ENCODE data around the gene PRR23E.

Gene PRR23E

GRCh38 chr3:127221446-127222035 is 28.6 kb downstream of the PRR23E start:
- no peaks in the 10 kb centered on the region for H3K27me3 ChIP-seq (ENCODE audit: insufficient read depth, low read length)

GRCh38 chr3:127222163-127222562 is 29.2 kb downstream of the PRR23E start:
- Histone ChIP-seq H3K4me1 (ENCODE audit: insufficient read depth, low read length) (no peaks in the 10 kb centered on the region), H3K4me3 (ENCODE audit: low read length) (no peak overlapping the region), H3K27me3 (ENCODE audit: insufficient read depth, low read length) (no peaks in the 10 kb centered on the region), H2AFZ (ENCODE audit: low read depth, low read length) (no peak overlapping the region), H3K9me3 (ENCODE audit: low read length) (no peaks in the 10 kb centered on the region), H3K36me3 (ENCODE audit: insufficient read depth, low read length) (no peaks in the 10 kb centered on the region)

More at GRCh38 chr3:127221446-127222035, 28.6 kb downstream of the PRR23E start:
- no peaks in the 10 kb centered on the region for H3K36me3 ChIP-seq (ENCODE audit: insufficient read depth, low read length)
- no peaks in the 10 kb centered on the region for H3K9me3 ChIP-seq (ENCODE audit: low read length)
- no peaks in the 10 kb centered on the region for H3K4me1 ChIP-seq (ENCODE audit: insufficient read depth, low read length)
- H3K4me3 ChIP-seq (ENCODE audit: low read length), result no peak overlapping the region
- no peak overlapping the region for H2AFZ ChIP-seq (ENCODE audit: low read depth, low read length)

- Histone ChIP-seq H3K27me3 (ENCODE audit: insufficient read depth, low read length) (no peaks in the 10 kb centered on the region), H3K36me3 (ENCODE audit: insufficient read depth, low read length) (no peaks in the 10 kb centered on the region), H3K9me3 (ENCODE audit: low read length) (no peaks in the 10 kb centered on the region), H3K4me3 (ENCODE audit: low read length) (no peak overlapping the region), H3K4me1 (ENCODE audit: insufficient read depth, low read length) (no peaks in the 10 kb centered on the region), H2AFZ (ENCODE audit: low read depth, low read length) (no peak overlapping the region)
Measured at GRCh38 chr3:127222664-127223063, 29.7 kb downstream of the PRR23E start.

GRCh38 chr3:127224118-127224517 is 31.2 kb downstream of the PRR23E start:
- Histone ChIP-seq H3K4me3 (ENCODE audit: low read length) (no peak overlapping the region), H3K4me1 (ENCODE audit: insufficient read depth, low read length) (no peaks in the 10 kb centered on the region), H3K36me3 (ENCODE audit: insufficient read depth, low read length) (no peaks in the 10 kb centered on the region), H3K27me3 (ENCODE audit: insufficient read depth, low read length) (no peaks in the 10 kb centered on the region), H2AFZ (ENCODE audit: low read depth, low read length) (no peak overlapping the region), H3K9me3 (ENCODE audit: low read length) (no peaks in the 10 kb centered on the region)

GRCh38 chr3:127226457-127226856 is 33.5 kb downstream of the PRR23E start:
- Histone ChIP-seq H3K4me1 (ENCODE audit: insufficient read depth, low read length) (no peaks in the 10 kb centered on the region), H3K27me3 (ENCODE audit: insufficient read depth, low read length) (no peaks in the 10 kb centered on the region), H2AFZ (ENCODE audit: low read depth, low read length) (no peak overlapping the region), H3K9me3 (ENCODE audit: low read length) (no peaks in the 10 kb centered on the region), H3K36me3 (ENCODE audit: insufficient read depth, low read length) (no peaks in the 10 kb centered on the region), H3K4me3 (ENCODE audit: low read length) (no peak overlapping the region)

- Histone ChIP-seq H3K4me3 (ENCODE audit: low read length) (no peak overlapping the region), H3K9me3 (ENCODE audit: low read length) (no peaks in the 10 kb centered on the region), H3K4me1 (ENCODE audit: insufficient read depth, low read length) (no peaks in the 10 kb centered on the region), H2AFZ (ENCODE audit: low read depth, low read length) (no peak overlapping the region), H3K27me3 (ENCODE audit: insufficient read depth, low read length) (no peaks in the 10 kb centered on the region), H3K36me3 (ENCODE audit: insufficient read depth, low read length) (no peaks in the 10 kb centered on the region)
Measured at GRCh38 chr3:127226946-127227842, 34.3 kb downstream of the PRR23E start.

GRCh38 chr3:127228866-127229265 is 35.9 kb downstream of the PRR23E start:
- Histone ChIP-seq H3K4me3 (ENCODE audit: low read length) (no peak overlapping the region), H3K9me3 (ENCODE audit: low read length) (no peaks in the 10 kb centered on the region), H3K27me3 (ENCODE audit: insufficient read depth, low read length) (no peaks in the 10 kb centered on the region), H3K4me1 (ENCODE audit: insufficient read depth, low read length) (no peaks in the 10 kb centered on the region), H2AFZ (ENCODE audit: low read depth, low read length) (no peak overlapping the region), H3K36me3 (ENCODE audit: insufficient read depth, low read length) (no peaks in the 10 kb centered on the region)

- Histone ChIP-seq H2AFZ (ENCODE audit: low read depth, low read length) (no peak overlapping the region), H3K9me3 (ENCODE audit: low read length) (no peaks in the 10 kb centered on the region), H3K4me1 (ENCODE audit: insufficient read depth, low read length) (no peaks in the 10 kb centered on the region), H3K36me3 (ENCODE audit: insufficient read depth, low read length) (no peaks in the 10 kb centered on the region), H3K27me3 (ENCODE audit: insufficient read depth, low read length) (no peaks in the 10 kb centered on the region), H3K4me3 (ENCODE audit: low read length) (no peak overlapping the region)
Measured at GRCh38 chr3:127233371-127233770, 40.4 kb downstream of the PRR23E start.

- H3K4me1 ChIP-seq (ENCODE audit: insufficient read depth, low read length), result no peaks in the 10 kb centered on the region
- no peaks in the 10 kb centered on the region for H3K9me3 ChIP-seq (ENCODE audit: low read length)
- H3K36me3 ChIP-seq (ENCODE audit: insufficient read depth, low read length), result no peaks in the 10 kb centered on the region
- no peak overlapping the region for H2AFZ ChIP-seq (ENCODE audit: low read depth, low read length)
- H3K4me3 ChIP-seq (ENCODE audit: low read length), result no peak overlapping the region
- no peaks in the 10 kb centered on the region for H3K27me3 ChIP-seq (ENCODE audit: insufficient read depth, low read length)
Measured at GRCh38 chr3:127234778-127235177, 41.8 kb downstream of the PRR23E start.

GRCh38 chr3:127235706-127236105 is 42.8 kb downstream of the PRR23E start:
- H3K36me3 ChIP-seq (ENCODE audit: insufficient read depth, low read length), result no peaks in the 10 kb centered on the region
- H3K27me3 ChIP-seq (ENCODE audit: insufficient read depth, low read length), result no peaks in the 10 kb centered on the region
- H3K4me3 ChIP-seq (ENCODE audit: low read length), result no peak overlapping the region
- no peak overlapping the region for H2AFZ ChIP-seq (ENCODE audit: low read depth, low read length)
- no peaks in the 10 kb centered on the region for H3K9me3 ChIP-seq (ENCODE audit: low read length)
- no peaks in the 10 kb centered on the region for H3K4me1 ChIP-seq (ENCODE audit: insufficient read depth, low read length)

- H3K4me1 ChIP-seq (ENCODE audit: insufficient read depth, low read length), result no peaks in the 10 kb centered on the region
- no peaks in the 10 kb centered on the region for H3K9me3 ChIP-seq (ENCODE audit: low read length)
- no peaks in the 10 kb centered on the region for H3K36me3 ChIP-seq (ENCODE audit: insufficient read depth, low read length)
Measured at GRCh38 chr3:127237835-127238234, 44.9 kb downstream of the PRR23E start.

GRCh38 chr3:127238602-127239001 is 45.7 kb downstream of the PRR23E start:
- no peaks in the 10 kb centered on the region for H3K27me3 ChIP-seq (ENCODE audit: insufficient read depth, low read length)
- H3K36me3 ChIP-seq (ENCODE audit: insufficient read depth, low read length), result no peaks in the 10 kb centered on the region
- H2AFZ ChIP-seq (ENCODE audit: low read depth, low read length), result no peak overlapping the region
- H3K4me1 ChIP-seq (ENCODE audit: insufficient read depth, low read length), result no peaks in the 10 kb centered on the region
- H3K4me3 ChIP-seq (ENCODE audit: low read length), result no peak overlapping the region
- H3K9me3 ChIP-seq (ENCODE audit: low read length), result no peaks in the 10 kb centered on the region

More at GRCh38 chr3:127237835-127238234, 44.9 kb downstream of the PRR23E start:
- Histone ChIP-seq H3K27me3 (ENCODE audit: insufficient read depth, low read length) (no peaks in the 10 kb centered on the region), H2AFZ (ENCODE audit: low read depth, low read length) (no peak overlapping the region), H3K4me3 (ENCODE audit: low read length) (no peak overlapping the region)

- Histone ChIP-seq H3K9me3 (ENCODE audit: low read length) (no peaks in the 10 kb centered on the region), H3K27me3 (ENCODE audit: insufficient read depth, low read length) (no peaks in the 10 kb centered on the region)
Measured at GRCh38 chr3:127247292-127247691, 54.4 kb downstream of the PRR23E start.

More at GRCh38 chr3:127247292-127247691, 54.4 kb downstream of the PRR23E start:
- no peak overlapping the region for H3K4me3 ChIP-seq (ENCODE audit: low read length)
- H3K4me1 ChIP-seq (ENCODE audit: insufficient read depth, low read length), result no peaks in the 10 kb centered on the region
- H3K36me3 ChIP-seq (ENCODE audit: insufficient read depth, low read length), result no peaks in the 10 kb centered on the region
- H2AFZ ChIP-seq (ENCODE audit: low read depth, low read length), result no peak overlapping the region

Measured in neuron (in vitro differentiated cells).